GM12878 (cell line): ENCODE measurements around the gene NFE2L3. TPM values are rescaled to one million over a fixed set of nuclear protein-coding genes. Genes with fewer than 3 reads are reported as not detected.

Experiments
- ATAC-seq: fragments of 200-7000 bp; cut with Tn5 transposase; 3 replicates; pipeline ENCODE4 v1.9.1; 2020; ENCODE audit warnings: mild to moderate bottlenecking, moderate library complexity
- BruUV-seq: library from RNA; stranded (reverse); fragments of 400-500 nt; replicated peaks from 2 replicates; lab custom pipeline; 2021; lab: Mats Ljungman, UMichigan
- CTCF ChIA-PET: fragments of 300-600 bp; sonication (Branson Sonifier 250); formaldehyde crosslinking; extraction: SDS; loops from one replicate; lab custom pipeline; 2021; ENCODE audit warnings: inconsistent platforms; lab: Yijun Ruan, JAX
- POLR2A ChIA-PET: fragments of 350-600 bp; formaldehyde crosslinking; extraction: SDS; loops from one replicate; lab custom pipeline; 2021; ENCODE audit warnings: inconsistent platforms; lab: Charles Lee
- RAD21 ChIA-PET: fragments of 300-600 bp; sonication (Branson Sonifier 250); formaldehyde crosslinking; loops from one replicate; lab custom pipeline; 2023; ENCODE audit warnings: antibody characterized with exemption; ENCODE audit not compliant: unreplicated experiment; lab: Charles Lee
- SMC1A ChIA-PET: fragments of 300-600 bp; sonication (Branson Sonifier 250); formaldehyde crosslinking; loops from one replicate; lab custom pipeline; 2023; ENCODE audit not compliant: unreplicated experiment, uncharacterized antibody; lab: Charles Lee
- DNase-seq: peaks from one replicate; pipeline ENCODE4 v3.0.0-alpha.2; 2011; ENCODE audit warnings: low read depth, low spot score
- FAIRE-seq: peaks from 3 replicates; lab custom pipeline; 2011; peaks lifted over from hg19 to GRCh38; lab: Jason Lieb, UNC
- H2AFZ ChIP-seq: 2 replicates; pipeline ENCODE4 v1.6.0; 2011; ENCODE audit warnings: low read depth, low read length, control low read depth; ENCODE audit not compliant: control insufficient read depth
- H3K27ac ChIP-seq: 2 replicates; pipeline ENCODE4 v1.5.1; 2011; ENCODE audit warnings: control low read depth; ENCODE audit not compliant: control insufficient read depth, insufficient read depth
- H3K27me3 ChIP-seq, 2 experiments: replicated peaks in 1 of 2; 2 replicates each; pipeline versions ENCODE4 v1.6.0 to v1.6.1; 2011; ENCODE audit warnings: low read length in 1 of 2; ENCODE audit not compliant: control insufficient read depth in 2 of 2, insufficient read depth in 2 of 2
- H3K36me3 ChIP-seq, 2 experiments: 2 replicates each; pipeline ENCODE4 v1.5.1; 2011; ENCODE audit warnings: low read length in 1 of 2; ENCODE audit not compliant: control insufficient read depth in 2 of 2, insufficient read depth in 2 of 2
- H3K4me1 ChIP-seq: 2 replicates; pipeline ENCODE4 v1.6.1; 2011; ENCODE audit warnings: mild to moderate bottlenecking, low read length, moderate library complexity, mixed read lengths; ENCODE audit not compliant: control insufficient read depth, insufficient read depth
- H3K4me2 ChIP-seq: 2 replicates; pipeline ENCODE4 v1.6.0; 2011; ENCODE audit warnings: control low read depth; ENCODE audit not compliant: control insufficient read depth, insufficient read depth
- H3K4me3 ChIP-seq: fragments of 200-600 bp; sonication (generic); 2 replicates; pipeline ENCODE4 v1.5.1; 2016
- H3K79me2 ChIP-seq: 2 replicates; pipeline ENCODE4 v1.6.0; 2011; ENCODE audit warnings: low read length; ENCODE audit not compliant: control insufficient read depth, insufficient read depth
- H3K9ac ChIP-seq: 2 replicates; pipeline ENCODE4 v1.8.0; 2011; ENCODE audit warnings: low read length, control low read depth, mixed read lengths; ENCODE audit not compliant: control insufficient read depth, insufficient read depth
- H3K9me3 ChIP-seq: replicated peaks from 3 replicates; pipeline ENCODE4 v1.5.1; 2011; ENCODE audit warnings: mild to moderate bottlenecking, low read length; ENCODE audit not compliant: control insufficient read depth, insufficient read depth
- H4K20me1 ChIP-seq: 2 replicates; pipeline ENCODE4 v1.6.0; 2011; ENCODE audit not compliant: control insufficient read depth, insufficient read depth
- ATF2 ChIP-seq: IDR thresholded peaks from 2 replicates; pipeline ENCODE4 v1.6.1; 2012; ENCODE audit warnings: low read length, inconsistent platforms
- BCL3 ChIP-seq: IDR thresholded peaks from 2 replicates; pipeline ENCODE4 v1.6.1; 2011; ENCODE audit warnings: borderline replicate concordance, low read depth, mild to moderate bottlenecking, moderate library complexity, low read length; ENCODE audit not compliant: insufficient read depth, poor library complexity, severe bottlenecking
- BCLAF1 ChIP-seq: fragments of 450-650 bp; IDR thresholded peaks from 2 replicates; pipeline ENCODE4 v1.6.1; 2017; ENCODE audit warnings: antibody characterized with exemption, mild to moderate bottlenecking, moderate library complexity
- CHD4 ChIP-seq: fragments of 200-600 bp; sonication (generic); IDR thresholded peaks from 2 replicates; pipeline ENCODE4 v1.6.1; 2016; ENCODE audit warnings: mild to moderate bottlenecking
- E2F8 ChIP-seq: fragments of 450-650 bp; IDR thresholded peaks from 2 replicates; pipeline ENCODE4 v1.6.1; 2018; ENCODE audit warnings: mild to moderate bottlenecking, low read depth, moderate library complexity; ENCODE audit not compliant: partially characterized antibody
- ETV6 ChIP-seq, 2 experiments: fragments of 450-650 bp in 1 of 2; IDR thresholded peaks in 1 of 2; conservative IDR thresholded peaks in 1 of 2; 2 replicates each; pipeline ENCODE4 v1.6.1; 2014; ENCODE audit warnings: antibody characterized with exemption in 1 of 2, borderline replicate concordance in 1 of 2, low read depth in 1 of 2, mild to moderate bottlenecking in 1 of 2, moderate library complexity in 1 of 2
- ZBTB4 ChIP-seq: fragments of 450-650 bp; formaldehyde crosslinking; IDR thresholded peaks from 2 replicates; pipeline ENCODE4 v1.4.0; 2022; ENCODE audit warnings: mild to moderate bottlenecking, moderate library complexity
- ZNF207 ChIP-seq: fragments of 450-650 bp; IDR thresholded peaks from 2 replicates; pipeline ENCODE4 v1.6.1; 2014; ENCODE audit warnings: antibody characterized with exemption, mild to moderate bottlenecking, borderline replicate concordance
- WGBS: methylation state at CpG from one replicate; pipeline ENCODE4 v1.1.6; 2016; ENCODE audit warnings: low lambda C conversion rate; ENCODE audit not compliant: insufficient replicate concordance, insufficient coverage; ENCODE audit errors: missing lambda C conversion rate; 5-methylcytosine and 5-hydroxymethylcytosine counted together
- in situ Hi-C: fragments of 300-500 bp; cut with MboI; formaldehyde crosslinking; loops from 9 replicates; pipeline ENCODE4 v1.14.3; 2018; ENCODE audit warnings: mixed read lengths
- intact Hi-C: fragments of 100-400 bp; cut with micrococcal nuclease; formaldehyde crosslinking; loops from one replicate; pipeline ENCODE4 v1.14.2; 2022; ENCODE audit not compliant: unreplicated experiment
- polyA plus RNA-seq, 11 experiments: library from polyadenylated mRNA; depleted of rRNA in 4 of 11; unstranded in 6 of 11; stranded (reverse) in 5 of 11; fragments of >200 nt; fragmentation: Nextera tagmentation in 4 of 11; fragmentation: Illumina TruSeq in 1 of 11; extraction: Ambion mirVana in 4 of 11; extraction: Trizol in 1 of 11; gene quantifications; 1 replicate in 1 of 11; 2 replicates in 10 of 11; pipeline versions ENCODE4 v1.2.1 to v1.2.3, GENCODE V29; 2011 to 2016; ENCODE audit warnings: inconsistent platforms in 2 of 11, missing spikeins in 2 of 11, low read depth in 1 of 11
- total RNA-seq, 4 experiments: library from RNA; depleted of rRNA in 3 of 4; stranded (reverse); fragments of >200 nt in 3 of 4; fragmentation: Illumina TruSeq in 1 of 4; extraction: Trizol in 1 of 4; gene quantifications; 2 replicates each; pipeline versions ENCODE4 v1.2.1 to v1.2.3, GENCODE V29; 2013 to 2021

The NFE2L3 gene
- total and polyA plus RNA-seq, 10 of the 15 experiments (the other 5 are each of a cell fraction or from before 2014, with no cell fraction given): 4.4 to 34.9 (median 13.0) TPM

GRCh38 chr7:26169271-26169670 lies 17.3 kb downstream of the NFE2L3 start (continued):
- no peak for TF ChIP-seq BCLAF1

GRCh38 chr7:26170663-26171062 lies 18.7 kb downstream of the NFE2L3 start:
- no peak overlapping the region for H3K4me3 ChIP-seq
- FAIRE-seq: no peak
- in situ Hi-C loops: no loop called here
- H3K9ac ChIP-seq: no peak overlapping the region
- H3K79me2 ChIP-seq: peaks cover 28% of the 10 kb centered on the region
- SMC1A ChIA-PET: interaction anchor here (0.7 to 5.4 kb wide), 7 partner anchors 10 to 278 kb away, joined by 3 to 50 read pairs (median 4); no protein-coding TSS in a partner anchor
- CTCF ChIA-PET: interaction anchor here (1.3 to 1.5 kb wide), 2 partner anchors 28 to 80 kb away, joined by 5 read pairs; no protein-coding TSS in a partner anchor
- no TSS peak for BruUV-seq
- intact Hi-C loops: no loop called here
- no peak overlapping the region for H3K4me2 ChIP-seq
- H3K27me3 ChIP-seq: no peaks in the 10 kb centered on the region
- no peaks in the 10 kb centered on the region for H3K9me3 ChIP-seq
- H4K20me1 ChIP-seq: no peaks in the 10 kb centered on the region
- no peak overlapping the region for H3K27ac ChIP-seq
- peaks cover 2 to 3% of the 10 kb centered on the region in 2 experiments; a peak in 3 of 4 replicates for H3K36me3 ChIP-seq
- H2AFZ ChIP-seq: no peak overlapping the region
- no peak for ATAC-seq
- RAD21 ChIA-PET: no interaction called here
- POLR2A ChIA-PET: interaction anchor here (0.9 to 1.7 kb wide), 4 partner anchors 10 to 28 kb away, joined by 3 to 5 read pairs (median 4); no protein-coding TSS in a partner anchor
- DNase-seq: no peak
- WGBS: 100% methylated on average over 1 of the region's 1 CpG
- H3K4me1 ChIP-seq: peaks cover 17% of the 10 kb centered on the region
- TF ChIP-seq ETV6 (conservative IDR thresholded peaks at IDR 0.05 in 1 of 2, IDR thresholded peaks at IDR 0.05 in 1 of 2; ENCODE audit: borderline replicate concordance in 1 of 2, low read depth in 1 of 2): no peak
- no peak for TF ChIP-seq ATF2
- no peak for TF ChIP-seq ZNF207
- no peak for TF ChIP-seq BCL3
- TF ChIP-seq ZBTB4 (CRISPR knock-in tag): no peak
- TF ChIP-seq CHD4: no peak
- TF ChIP-seq E2F8: no peak
